Dedifferentiated amniotic fluid mesenchymal stem cell (primary cell): ENCODE results near the gene FOXL3.

Experiments
- DNase-seq: peaks from one replicate; pipeline ENCODE4 v3.0.0-alpha.2; 2016; ENCODE audit errors: extremely low spot score

The FOXL3 gene

DNA sequence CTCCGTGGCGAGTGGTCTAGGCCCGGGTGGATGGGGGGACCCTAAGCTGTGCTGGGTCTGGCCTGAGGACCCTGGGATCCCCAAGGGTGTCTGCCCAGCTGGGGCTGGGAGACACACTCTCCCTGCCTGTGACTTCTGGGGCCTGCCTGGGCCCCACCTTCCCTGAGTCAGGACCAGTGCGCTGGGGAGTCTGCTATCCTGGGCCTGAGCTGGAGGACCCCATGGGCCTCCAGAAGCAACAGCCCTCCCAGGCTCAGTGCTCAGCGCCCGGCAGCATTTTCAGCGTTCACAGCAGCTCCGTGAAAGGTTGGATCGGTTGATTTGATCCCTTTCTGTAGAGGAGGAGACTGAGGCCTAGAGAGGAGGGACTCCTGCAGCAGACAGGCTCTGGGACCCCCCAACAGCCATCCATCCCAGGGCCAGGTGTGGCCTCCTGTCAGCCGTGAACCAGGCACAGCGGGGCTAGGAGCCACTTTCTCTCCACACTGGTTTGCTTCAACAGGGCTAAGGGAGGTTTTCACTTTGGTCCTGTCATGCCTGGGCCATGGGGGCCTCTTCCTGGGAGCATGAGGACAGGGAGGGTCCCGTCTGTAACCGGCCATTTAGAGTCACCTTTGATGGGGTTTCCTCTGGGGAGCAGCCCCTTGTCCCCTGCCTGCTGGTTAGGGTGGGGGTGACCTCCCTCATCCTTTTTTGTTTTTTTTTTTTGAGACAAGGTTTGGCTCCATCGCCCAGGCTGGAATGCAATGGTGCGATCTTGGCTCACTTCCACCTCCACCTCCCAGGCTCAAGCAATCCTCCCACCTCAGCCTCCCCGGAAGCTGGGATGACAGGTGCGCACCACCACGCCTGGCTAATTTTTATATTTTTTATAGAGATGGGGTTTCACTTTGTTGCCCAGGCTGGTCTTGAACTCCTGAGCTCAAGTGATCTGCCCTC, 12.4 kb downstream of the FOXL3 start:
- DNase-seq = no peak

DNA sequence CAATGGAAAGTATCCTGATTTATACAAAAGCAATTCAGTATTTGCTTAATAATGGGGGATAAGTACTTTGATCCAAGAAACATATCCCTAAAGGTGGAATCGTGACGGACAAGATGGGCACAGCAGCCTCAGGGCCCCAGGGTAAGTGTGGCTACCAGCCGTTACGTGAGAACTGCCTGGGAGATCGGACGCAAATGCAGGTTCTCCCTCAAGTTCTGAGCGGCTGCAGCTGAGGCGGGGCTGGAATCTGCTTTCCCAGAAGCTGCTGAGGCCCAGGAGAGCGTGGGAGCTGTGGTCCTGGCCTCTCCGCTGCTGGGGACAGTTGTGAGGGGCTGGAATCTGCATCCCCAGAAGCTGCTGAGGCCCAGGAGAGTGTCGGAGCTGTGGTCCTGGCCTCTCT, 13.5 kb downstream of the FOXL3 start:
- no peak for DNase-seq

DNA sequence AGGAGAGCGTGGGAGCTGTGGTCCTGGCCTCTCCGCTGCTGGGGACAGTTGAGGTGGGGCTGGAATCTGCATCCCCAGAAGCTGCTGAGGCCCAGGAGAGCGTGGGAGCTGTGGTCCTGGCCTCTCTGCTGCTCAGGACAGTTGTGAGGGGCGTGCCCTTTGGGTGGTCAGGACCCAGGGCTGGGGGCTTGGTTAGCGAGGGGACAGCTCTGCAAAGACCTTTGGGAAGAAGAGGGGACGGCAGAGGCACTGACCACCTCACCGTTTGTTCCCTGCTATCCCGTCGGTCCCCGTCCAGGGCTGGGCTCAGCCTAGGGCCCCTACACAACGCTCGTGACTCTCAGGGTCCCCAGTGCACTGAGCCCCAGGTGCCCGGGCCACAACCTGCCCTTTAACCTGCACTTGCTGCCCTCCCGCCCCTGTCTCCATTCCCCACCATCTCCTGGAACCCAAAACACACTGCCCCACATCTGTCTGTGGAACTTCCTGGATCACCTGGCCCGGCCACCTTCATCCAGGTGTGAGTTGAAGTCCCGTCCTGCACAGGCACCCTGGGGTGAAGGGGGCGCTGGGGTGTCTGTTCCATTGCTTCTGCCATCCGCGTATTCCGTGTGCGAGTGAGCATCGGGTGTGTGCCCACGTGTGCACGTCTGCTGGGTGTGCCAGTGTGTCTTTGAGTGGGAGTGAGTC, 14.1 kb downstream of the FOXL3 start:
- no peak for DNase-seq

DNA sequence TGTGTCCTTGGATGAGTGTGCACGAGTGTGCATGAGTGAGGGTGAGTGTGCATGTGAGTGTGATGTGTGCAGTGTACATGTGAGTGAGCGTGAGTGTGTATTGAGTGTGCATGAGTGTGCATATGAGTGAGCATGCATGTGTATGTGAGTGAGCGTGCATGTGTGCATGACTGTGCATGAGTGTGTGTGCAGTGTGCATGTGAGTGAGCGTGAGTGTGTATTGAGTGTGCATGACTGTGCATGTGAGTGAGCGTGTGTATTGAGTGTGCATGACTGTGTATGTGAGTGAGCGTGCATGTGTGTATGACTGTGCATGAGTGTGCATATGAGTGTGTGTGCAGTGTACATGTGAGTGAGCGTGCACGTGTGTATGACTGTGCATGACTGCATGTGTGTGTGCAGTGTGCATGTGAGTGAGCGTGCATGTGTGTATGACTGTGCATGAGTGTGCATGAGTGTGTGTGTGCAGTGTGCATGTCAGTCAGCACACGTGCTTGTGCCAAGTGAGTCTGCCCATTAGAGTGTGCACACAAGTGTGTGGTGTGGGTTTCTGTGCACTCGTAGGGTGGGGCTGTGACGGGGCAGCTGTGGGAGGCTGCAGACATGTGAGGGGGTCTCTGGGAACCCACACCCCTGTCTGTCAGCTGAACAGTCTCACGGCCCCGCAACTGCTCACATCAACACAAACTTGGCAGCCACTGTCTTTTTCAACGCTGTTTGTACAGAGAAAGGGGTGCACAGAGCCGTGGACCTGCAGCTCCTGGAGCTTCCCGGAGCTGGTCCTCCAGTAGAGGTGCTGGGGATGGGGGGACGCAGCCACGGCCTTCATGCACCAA, 14.8 kb downstream of the FOXL3 start:
- DNase-seq = no peak

DNA sequence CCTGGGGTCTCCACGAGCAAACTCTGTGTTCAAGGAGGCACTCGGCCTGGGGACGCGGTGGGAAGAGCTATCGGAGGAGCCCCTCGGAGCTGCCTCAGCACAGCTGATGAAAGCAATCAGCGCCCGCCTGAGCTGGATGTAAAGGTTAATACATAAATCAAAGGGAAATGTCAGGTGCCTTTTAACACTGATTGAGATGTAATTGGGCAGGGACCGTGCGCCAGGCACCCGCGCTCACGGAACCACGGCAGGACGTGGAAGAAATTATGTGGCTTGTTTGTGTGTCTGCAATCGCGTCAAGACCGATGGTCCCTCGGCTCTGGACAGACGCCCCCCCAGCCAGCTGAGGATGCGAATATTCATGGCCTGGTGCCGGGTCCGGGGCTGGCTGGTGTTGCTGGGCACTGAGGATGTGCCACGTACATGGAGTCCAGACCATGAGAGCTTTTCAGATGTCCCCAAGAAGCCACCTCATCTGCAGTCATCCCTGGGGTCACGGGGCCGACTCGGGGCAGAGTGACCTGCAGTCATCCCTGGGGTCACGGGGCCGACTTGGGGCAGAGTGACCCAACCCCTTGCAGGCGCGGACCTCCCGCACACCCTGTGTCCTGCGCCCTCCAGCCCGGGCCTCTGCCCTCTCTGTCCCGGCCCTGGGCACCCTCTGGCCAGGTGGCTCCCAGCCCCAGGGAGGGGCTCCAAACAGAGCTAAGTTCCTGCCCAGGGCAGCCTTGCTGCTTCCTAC, 15.6 kb downstream of the FOXL3 start:
- DNase-seq = no peak

DNA sequence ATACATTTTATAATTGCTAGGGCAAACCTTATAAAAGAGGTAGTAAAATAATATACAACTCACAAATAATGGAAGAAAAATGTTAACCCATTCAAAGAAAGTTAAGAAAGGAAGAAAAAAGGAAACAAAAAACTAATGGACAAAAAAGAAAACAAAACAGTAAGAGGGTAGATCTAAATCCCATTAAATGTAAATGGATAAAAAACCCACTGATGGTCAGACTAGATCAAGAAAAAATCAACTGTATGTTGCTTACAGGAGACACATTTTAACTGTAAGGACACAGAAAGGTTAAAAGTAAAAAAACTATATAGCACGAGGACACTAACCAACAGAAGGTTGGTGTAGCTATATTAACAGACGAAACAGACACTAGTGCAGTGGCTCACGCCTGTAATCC, 18.0 kb downstream of the FOXL3 start:
- DNase-seq = no peak

DNA sequence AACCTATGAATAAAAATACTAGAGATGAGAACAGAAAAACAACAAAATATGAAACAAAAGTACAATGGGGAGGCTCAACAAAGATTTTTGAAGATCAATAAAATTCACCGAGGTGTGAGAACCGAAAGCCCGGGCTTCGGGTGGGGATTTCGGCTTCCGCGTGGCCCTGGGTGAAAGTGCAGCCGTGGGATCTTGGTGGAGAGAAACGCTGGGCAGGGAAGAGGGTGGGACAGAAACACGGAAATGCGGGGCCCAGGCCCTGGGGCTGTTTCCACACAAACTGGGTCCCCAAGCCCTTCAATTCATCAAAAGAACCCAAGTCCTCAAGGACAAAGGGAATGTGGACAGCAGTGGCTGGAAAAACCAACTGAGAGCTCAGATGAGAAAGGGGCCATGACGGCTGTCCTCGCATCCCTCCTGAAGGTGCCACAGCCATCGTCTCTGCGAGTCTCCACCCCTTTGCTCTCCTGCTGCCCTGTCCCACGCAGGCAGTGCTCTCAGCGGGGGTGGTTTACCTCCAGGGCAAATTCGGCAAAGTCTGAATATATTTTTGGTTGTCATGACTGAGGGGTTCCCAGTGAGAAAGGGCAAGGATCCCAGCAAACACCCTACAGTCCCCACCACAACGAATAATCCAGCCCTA, 19.7 kb downstream of the FOXL3 start:
- DNase-seq = no peak

DNA sequence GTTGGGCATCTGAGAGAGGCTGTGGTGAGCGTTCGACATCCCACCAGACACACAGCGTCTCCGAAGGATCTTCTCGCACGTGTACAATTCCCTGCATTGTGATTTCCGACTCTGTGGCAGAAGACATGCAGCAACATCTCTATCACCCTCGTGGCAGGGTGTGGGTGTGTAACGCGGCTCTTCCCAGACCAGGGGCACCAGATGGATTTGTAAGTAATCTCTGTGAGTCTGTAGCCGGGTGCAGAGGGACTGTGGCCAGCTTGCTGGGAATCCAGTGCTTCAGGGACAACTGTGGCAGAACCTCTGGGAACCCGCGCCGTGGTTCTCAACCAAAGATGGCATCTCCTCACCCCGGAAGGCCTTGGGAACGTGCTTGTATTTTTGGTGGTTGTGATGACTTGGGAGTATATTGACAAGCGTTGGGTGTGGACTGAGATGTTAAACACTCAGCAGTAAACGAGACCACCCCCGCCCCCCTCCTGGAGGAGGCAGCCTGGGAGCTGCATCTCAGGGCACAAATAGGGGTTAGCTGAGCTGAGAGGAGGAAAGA, 21.2 kb downstream of the FOXL3 start:
- DNase-seq = no peak

DNA sequence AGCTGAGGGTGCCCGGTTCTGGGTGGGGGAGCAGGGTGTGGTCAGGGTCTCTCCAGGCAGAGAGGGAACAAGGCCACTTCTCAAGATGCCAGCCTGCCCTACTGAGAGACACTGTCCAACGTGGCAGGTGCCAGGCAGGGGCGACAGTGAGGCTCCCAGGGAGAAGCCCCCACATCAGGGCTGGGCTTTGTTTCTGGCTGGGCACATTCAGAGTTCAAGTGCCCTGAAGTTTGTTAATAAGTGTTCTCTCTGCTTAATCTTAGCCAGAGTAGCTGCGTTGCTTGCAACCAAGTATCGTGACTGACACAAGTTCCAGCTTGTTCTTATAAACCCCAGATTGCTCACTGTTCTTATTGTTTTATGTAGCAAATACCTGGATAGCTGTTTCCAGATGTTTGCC, 21.8 kb downstream of the FOXL3 start:
- DNase-seq = no peak

DNA sequence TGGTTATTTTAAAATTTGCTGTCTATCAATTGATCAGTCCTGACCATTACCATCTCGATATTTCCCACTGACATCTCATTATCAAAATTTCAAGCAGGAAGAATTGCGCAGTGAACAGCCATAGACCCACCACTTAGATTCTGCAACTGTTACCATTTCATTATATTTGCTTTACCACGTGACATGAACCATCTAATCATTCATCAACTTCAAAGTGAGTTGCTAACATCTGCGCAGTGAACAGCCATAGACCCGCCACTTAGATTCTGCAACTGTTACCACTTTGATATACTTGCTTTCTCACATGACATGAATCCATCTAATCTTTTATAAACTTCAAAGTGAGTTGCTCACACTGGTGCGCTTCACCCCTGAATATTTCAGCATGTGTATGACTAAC, 22.5 kb downstream of the FOXL3 start:
- no peak for DNase-seq

DNA sequence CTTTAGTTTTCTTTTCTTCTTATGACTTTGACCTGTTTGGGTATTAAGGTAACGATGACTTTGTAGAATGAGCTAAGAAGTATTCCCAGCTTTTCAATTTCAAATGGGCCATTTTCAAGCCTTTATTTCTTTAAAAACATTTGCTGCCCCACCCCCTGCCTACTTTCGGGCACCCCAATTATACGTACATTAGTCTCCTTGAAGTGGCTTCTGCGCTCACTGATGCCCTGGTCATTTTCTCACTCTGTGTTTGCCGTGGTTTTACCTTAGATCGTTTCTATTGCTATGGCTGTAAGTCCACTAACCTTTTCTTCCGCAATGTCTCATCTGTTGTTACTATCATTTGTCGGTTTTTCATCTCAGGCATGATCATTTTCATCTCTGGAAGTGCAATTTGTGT, 24.9 kb downstream of the FOXL3 start:
- no peak for DNase-seq

DNA sequence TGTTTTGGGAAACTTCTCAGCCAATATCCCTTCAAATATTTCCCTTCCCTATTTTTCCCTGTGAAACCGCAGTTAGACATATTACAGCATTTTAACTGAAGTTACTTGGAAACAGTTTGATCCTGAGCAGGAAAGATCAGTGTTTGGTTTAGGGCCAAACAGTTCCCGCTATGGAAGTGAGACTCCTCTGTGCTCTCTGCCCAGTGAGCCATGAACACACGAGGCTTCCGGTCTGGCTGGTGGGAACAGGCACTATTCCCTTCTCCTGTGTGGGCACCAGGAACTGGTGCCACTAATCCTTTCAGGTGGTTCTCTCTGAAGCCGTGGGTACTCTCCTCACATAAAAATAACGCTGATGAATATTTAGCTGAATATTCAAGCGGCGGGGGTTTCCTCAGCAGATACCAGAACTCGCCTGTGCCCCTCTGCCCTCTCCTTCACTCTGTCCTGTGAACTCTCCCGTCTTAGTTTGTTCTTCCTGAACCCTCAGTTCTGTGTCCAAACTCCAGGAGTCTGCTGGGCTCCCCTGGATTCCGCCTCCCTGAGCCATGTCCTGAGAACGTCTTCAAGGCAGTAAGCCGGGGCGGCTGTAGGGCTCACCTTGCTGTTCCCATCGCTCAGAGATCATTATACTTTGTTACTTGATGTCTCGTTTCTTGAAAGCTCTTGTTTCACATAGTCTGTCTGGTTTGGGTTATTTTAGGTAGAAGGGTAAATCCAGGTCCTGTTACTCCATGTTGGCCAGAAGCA, 25.7 kb downstream of the FOXL3 start:
- no peak for DNase-seq

DNA sequence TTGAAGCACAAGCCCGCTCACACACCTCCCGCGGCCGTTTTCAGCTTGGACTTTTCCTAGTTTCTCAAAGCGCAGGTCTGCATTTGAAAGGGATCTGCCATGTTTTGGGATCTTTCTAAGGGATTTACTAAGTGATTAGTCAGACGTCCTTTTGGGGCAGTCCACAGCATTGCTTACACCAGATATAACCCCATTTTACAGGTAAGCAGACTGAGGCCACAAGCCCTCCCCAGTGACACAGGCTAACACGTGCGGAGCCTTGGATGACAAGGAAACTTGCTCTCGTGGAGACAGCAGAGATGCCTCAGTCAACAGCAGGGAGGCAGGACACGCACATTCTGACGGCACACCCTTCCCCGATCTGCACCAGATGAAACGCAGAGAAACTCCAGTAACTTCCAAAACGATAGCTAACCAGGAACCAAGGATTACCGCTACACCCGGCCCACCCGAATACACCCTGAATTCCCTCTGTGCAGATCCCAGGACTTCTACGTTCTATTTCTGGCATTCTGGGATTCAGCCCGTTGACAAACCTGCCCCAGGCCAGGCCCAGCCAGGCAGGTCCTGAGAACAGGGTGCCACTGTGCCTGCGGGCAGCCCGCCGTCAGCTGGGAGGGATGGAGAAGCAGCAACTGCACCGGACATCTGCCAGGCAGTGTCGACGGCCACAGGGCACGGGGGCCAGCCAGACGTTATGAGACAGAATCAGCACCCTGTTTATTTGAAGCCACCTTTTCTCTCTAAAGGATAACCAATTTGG, 27.9 kb downstream of the FOXL3 start:
- no peak for DNase-seq

DNA sequence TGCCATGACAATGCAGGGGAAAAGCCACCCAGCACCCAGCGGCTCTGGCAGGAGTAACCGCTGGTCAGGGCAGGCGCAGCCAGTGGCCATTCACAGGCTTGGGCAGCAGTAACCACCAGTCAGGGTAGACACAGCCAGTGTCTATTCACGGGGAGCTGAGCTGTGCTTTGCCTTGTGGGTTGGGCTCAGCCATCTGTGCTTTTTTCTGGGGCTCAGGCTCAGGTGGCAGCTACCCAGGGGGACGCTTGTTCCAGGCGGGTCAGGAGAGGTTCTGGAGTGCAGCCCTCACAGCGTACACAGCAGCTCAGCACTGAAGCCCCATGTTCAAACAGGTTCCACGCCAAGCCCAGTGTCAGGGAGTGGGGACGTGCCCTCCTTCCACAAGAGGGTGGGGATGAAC, 28.5 kb downstream of the FOXL3 start:
- DNase-seq = no peak

DNA sequence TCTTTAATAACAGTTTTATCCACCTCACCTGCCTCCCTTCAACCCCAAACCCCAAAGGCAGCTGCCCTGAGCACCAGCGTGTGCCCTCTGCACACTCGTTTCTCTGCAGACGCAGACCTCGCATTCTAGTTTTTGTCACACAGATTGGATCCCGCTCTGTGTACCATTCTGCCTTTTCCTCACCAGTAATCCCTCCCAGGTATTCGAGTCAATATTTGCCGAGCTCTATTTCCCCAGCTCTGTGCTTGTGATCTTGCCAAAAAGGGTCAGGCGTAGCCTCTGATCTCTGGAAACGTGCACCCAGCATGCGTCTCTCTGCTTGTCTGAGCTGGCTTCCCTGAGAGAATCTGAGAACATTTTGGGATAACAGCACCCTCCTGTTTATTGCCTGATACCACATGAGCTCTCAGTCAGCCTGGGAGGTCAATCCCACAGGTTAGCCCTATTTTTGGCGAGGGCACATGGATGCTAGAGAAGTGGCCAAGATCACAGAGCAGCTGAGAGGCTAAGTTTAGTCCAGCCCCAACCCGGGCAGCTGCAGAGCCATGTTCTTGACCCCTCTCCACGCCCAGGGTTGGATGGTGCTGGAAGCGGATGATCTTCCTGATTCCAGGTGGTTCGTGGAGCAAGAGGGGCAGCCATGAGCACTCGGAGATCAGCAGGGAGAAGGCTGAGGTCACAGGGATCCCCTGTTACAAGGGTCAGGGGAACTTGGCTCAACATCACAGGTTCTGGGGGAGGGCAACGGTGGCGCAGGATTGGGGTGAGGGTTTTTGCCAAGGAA, 29.1 kb downstream of the FOXL3 start:
- no peak for DNase-seq

DNA sequence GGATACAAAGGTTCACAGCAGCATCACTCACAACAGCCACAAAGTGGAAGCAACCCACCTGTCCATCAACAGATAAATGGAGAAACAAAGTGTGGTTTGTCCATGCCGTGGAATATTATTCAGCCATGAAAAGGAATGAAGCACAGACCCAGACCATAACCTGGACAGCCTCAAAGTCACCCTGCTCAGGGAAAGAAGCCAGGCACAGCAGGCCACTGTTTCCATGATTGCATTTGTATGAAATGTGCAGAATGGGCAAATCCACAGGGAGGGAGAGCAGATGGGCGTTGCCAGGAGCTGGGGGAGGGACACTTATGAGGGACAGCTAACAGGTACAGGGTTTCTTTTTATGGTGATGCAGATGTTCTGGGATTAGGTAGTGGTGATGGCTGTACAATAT, 30.3 kb downstream of the FOXL3 start:
- no peak for DNase-seq

DNA sequence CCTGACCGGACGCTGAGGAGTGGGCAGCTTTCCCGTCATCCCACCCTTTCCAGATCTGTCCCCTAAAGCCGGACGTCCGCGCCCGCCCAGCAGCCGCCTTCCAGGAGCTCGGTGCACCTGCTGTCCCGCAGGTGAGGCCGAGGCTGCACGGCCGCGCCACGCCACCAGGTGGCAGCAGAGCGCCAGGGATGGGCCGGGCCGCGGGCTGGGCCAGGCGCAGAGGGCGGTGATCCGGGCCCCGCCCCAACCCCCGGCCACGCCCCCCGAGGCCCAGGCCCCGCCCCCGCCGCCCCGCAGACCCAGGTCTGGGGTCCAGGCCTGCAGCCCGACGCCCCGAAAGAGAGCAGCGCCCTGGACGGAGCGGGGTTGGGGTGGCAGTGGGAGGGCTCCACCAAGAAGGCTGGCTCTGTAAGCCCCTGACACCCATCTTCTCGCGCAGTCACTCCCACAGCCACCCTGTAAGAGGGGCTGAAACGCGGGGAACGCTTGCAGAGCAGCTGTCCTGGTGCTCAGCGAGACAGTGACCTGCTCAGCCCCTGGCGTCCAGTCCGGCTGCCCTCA, 32.2 kb downstream of the FOXL3 start:
- DNase-seq = no peak

DNA sequence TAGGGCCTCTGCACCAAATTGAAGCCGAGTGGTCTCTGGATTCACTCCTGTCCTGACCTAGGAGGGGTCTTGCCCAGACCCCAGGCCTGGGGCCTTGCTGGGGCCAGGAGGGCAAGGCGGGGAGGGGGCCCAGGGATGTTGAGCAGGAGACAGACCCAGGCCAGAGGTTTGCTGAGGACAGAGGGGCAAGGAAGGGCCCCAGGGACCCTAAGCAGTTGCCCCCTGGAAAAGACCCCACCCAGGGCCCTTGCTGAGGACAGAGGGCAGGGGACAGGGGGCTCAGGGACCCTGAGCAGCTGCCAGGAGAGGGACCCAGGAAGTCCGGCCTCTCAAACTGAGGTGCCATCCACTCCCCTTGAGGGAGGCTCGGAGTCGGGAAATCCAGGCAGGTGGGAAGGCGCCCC, 32.7 kb downstream of the FOXL3 start:
- no peak for DNase-seq
